ENCODE data around the gene RALGDS.

Gene RALGDS

DNA sequence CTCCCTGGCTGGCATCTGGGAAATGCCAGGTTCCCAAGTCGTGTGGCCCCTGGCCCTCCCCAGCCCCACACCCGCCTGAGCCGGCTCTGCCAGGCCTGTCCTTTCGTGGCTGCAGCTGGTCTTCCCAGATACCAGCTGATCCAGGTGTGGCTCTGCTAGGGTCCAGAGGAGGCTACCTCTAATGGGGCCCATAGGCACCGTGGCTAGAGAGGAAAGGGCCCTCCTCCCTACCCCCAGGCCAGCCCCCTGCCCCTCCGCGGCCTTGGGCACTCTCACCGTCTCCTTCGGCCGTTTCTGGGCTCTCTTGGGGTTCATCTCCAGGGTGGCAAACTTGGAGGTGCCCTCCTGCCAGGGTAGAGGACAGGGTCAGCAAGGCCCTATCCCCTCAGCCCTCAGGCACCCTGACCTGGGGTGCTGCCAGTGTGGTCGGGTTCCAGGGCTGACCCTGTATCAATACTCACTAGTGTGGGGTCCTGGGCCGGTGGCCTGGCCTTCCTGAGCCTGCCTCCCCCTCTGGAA, 17.0 kb downstream of the RALGDS start:
- Histone ChIP-seq H3K4me3 (replicated peaks; ENCODE audit: insufficient read depth, low read length) (no peak overlapping the region), H3K27ac (replicated peaks) (no peak overlapping the region), H3K27me3 (ENCODE audit: insufficient read depth, poor library complexity, severe bottlenecking) (no peaks in the 10 kb centered on the region)
- no peak for DNase-seq (ENCODE audit: low read depth in 1 of 2, low spot score in 1 of 2)
- TF ChIP-seq, protein P1, sequence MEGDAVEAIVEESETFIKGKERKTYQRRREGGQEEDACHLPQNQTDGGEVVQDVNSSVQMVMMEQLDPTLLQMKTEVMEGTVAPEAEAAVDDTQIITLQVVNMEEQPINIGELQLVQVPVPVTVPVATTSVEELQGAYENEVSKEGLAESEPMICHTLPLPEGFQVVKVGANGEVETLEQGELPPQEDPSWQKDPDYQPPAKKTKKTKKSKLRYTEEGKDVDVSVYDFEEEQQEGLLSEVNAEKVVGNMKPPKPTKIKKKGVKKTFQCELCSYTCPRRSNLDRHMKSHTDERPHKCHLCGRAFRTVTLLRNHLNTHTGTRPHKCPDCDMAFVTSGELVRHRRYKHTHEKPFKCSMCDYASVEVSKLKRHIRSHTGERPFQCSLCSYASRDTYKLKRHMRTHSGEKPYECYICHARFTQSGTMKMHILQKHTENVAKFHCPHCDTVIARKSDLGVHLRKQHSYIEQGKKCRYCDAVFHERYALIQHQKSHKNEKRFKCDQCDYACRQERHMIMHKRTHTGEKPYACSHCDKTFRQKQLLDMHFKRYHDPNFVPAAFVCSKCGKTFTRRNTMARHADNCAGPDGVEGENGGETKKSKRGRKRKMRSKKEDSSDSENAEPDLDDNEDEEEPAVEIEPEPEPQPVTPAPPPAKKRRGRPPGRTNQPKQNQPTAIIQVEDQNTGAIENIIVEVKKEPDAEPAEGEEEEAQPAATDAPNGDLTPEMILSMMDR (IDR thresholded peaks at IDR 0.05; ENCODE audit: insufficient read depth, low read length) = no peak
- TF ChIP-seq SPI1 (IDR thresholded peaks at IDR 0.05; ENCODE audit: borderline replicate concordance, low read depth) (no peak), GABPA (IDR thresholded peaks at IDR 0.05; ENCODE audit: low read depth) (no peak), REST (IDR thresholded peaks at IDR 0.05; ENCODE audit: insufficient replicate concordance, low read depth) (no peak), POLR2AphosphoS5 (IDR thresholded peaks at IDR 0.05; ENCODE audit: low read depth) (no peak)

GRCh38 chr9:133103183-133103986, 17.7 kb downstream of the RALGDS start:
- TF ChIP-seq, protein P1 (IDR thresholded peaks at IDR 0.05; ENCODE audit: insufficient read depth, low read length) = peak; percentile 80
- no peak for TF ChIP-seq GABPA (IDR thresholded peaks at IDR 0.05; ENCODE audit: low read depth)
- Histone ChIP-seq H3K27me3 (ENCODE audit: insufficient read depth, poor library complexity, severe bottlenecking) (no peaks in the 10 kb centered on the region), H3K4me3 (replicated peaks; ENCODE audit: insufficient read depth, low read length) (no peak overlapping the region), H3K27ac (replicated peaks) (0 out of 2 replicates have a peak overlapping the region, but pooled peaks have one; percentile 5)
- DNase-seq (ENCODE audit: low read depth in 1 of 2, low spot score in 1 of 2) = peak in 1 of 2 experiments; percentile 31

- DNase-seq (ENCODE audit: low read depth in 1 of 2, low spot score in 1 of 2) = no peak
- TF ChIP-seq REST (IDR thresholded peaks at IDR 0.05; ENCODE audit: insufficient replicate concordance, low read depth) = no peak
- TF ChIP-seq SPI1 (IDR thresholded peaks at IDR 0.05; ENCODE audit: borderline replicate concordance, low read depth) = no peak
- TF ChIP-seq GABPA (IDR thresholded peaks at IDR 0.05; ENCODE audit: low read depth) = no peak
- TF ChIP-seq, protein P1 (IDR thresholded peaks at IDR 0.05; ENCODE audit: insufficient read depth, low read length) = no peak
- TF ChIP-seq POLR2AphosphoS5 (IDR thresholded peaks at IDR 0.05; ENCODE audit: low read depth) = no peak
- Histone ChIP-seq H3K4me3 (replicated peaks; ENCODE audit: insufficient read depth, low read length) (no peak overlapping the region), H3K27ac (replicated peaks) (0 out of 2 replicates have a peak overlapping the region, but pooled peaks have one; percentile 5), H3K27me3 (ENCODE audit: insufficient read depth, poor library complexity, severe bottlenecking) (no peaks in the 10 kb centered on the region)
Measured at GRCh38 chr9:133102190-133103021, 18.6 kb downstream of the RALGDS start.
